ENCODE data around the gene S100A16.
"Not testable (repeated sequence)": the region's sequence is repeated elsewhere in the genome, so short reads cannot be mapped to it uniquely, and the experiment has no call there.

S100A16 gene

DNA sequence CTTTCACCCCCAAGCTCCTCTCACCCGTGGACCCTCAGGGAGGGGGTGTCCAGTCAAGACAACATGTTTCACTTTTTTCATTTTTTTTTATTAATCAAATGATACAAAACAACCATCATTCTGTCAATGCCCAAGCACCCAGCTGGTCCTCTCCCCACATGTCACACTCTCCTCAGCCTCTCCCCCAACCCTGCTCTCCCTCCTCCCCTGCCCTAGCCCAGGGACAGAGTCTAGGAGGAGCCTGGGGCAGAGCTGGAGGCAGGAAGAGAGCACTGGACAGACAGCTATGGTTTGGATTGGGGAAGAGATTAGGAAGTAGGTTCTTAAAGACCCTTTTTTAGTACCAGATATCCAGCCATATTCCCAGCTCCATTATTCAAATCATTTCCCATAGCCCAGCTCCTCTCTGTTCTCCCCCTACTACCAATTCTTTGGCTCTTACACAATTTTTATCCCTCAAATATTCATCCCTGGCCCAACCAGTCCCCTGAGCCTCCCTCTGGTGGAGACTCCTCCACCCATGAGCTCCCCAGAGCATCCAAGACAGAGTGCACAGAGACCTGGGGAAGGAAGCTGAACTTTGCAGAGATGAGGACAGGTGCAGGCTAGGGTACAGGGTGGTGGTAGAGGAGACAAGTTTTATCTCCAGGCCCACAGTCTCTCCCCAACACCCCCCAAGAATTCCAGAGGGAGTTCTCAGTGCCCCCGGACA lies 1.4 kb upstream of the S100A16 start:
- no peak for DNase-seq

DNA sequence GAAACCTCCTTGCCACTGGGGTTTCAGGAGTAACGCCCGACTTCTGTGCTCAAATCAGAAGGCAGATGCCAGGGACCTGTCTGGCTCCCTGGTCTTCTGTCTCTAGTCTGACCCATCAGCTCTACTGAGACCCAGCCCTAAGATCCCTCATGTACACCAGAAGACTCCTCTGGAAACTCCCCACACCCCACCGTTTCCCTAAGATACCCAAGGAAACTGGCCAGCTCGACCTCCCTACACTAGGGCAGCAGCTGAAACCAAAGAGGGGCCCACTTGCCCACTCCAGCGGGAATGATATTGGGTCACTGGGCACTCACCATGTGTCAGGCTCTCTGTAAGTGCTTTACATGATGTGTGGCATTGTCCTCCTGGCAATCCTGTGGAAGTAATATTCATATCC lies 469 bp upstream of the S100A16 start:
- no peak for DNase-seq

DNA sequence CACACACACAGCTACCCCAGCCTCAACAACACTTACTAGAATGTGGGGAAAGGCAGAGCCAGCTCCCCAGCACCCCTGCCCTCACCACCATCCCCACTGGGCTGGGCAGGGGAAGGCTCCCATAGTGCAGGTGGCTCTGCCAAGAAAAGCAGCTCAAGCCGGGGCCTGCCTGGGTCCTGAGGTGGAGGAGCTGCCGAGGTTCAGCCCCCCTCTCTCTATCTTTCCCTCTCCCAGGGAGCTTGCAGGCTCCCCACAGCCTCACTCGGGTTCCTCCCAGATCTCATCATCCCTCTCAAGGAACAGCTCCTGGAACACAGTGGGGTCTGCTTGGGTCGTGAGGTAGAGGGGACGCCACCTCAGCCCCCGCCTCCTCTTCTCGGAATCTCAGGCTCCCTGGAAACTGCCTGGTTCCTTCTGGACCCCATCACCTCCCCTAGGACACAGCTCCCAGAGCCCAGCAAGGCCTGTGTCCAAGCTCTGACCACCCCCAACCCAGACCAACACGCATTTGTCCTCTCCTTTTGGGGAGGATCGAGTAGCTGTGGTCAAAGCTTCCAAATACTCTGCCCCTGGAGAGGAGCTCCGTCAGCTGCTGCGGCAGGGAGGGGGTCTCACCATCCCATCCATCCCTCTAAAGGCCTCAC lies 704 bp downstream of the S100A16 start:
- no peak for DNase-seq

DNA sequence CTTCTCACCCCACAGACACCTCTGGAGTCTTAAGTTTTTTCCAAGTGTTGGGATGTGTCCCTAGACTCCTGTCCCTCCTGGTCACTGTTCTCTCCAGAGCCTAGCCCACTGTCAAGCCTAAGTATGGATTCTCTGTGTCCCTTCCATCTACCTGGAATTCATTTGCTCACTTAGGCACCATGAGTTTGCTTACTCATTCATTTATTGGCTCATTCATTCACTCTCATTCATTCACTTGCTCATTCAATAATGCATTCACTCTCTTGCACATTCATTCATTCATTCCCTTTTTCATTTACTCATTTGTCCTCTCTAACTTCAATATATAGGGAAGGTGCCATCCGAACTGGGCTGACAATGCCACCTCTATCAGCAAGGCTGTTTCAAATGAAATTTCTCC lies 1.6 kb downstream of the S100A16 start:
- DNase-seq = no peak

DNA sequence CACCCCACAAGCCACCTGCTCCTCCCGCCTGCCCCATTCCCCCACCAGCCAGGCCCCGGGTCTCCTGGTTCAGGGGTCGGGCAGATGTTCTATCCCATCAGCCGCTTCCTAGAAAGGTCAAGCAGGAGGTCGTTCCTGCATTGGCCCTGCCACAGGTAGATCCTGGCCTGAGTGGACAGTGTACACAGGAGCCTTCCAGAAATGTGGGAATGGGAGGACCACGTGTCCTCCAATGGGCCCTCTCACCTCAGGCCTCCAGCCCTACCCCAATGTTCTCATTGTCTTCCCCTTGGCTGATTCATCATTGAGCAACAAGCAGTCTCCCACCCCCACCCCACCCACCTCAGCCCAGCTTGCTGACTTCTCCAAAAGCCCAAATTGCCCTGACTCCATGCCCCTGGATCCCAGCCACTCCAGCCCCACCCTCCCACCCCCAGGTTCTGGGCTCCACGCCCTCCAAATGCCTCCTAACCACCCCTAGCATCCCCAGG lies 2.1 kb downstream of the S100A16 start:
- DNase-seq = no peak

DNA sequence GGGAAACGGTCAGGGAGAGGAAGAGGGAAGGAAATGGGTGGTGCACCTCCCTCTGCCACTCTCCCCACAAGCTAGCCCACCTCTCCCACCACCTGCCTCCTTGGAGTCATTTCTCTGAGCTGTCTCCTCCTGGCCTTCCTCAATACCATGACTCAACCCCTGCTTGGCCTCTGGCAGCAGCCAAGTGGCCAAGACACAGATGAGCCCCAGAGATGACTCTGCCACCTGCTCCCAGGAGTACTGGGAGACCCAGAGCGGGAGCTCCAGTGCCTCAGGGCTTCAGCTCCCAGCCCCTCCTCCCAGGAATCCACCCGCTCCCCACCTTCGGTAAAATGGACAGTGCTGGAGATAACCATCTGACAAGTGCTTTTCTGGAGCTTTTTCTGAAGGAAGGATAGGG lies 2.6 kb downstream of the S100A16 start:
- DNase-seq = no peak

DNA sequence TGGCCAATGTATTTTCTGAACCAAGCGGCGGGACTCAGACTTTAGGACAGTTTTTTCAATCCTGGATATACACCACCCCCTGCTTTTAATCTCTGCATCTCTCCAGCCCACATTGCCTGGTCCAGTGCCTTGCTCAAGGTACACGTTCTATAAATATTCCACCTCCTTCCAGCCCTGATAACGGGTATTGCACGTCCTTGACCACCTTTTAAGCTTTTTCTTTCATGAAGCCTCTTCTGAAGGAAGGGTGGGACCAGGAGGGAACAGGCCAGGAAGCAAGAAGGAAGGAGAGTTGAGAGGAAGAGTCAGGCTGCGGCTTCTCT lies 3.4 kb downstream of the S100A16 start:
- DNase-seq = no peak

DNA sequence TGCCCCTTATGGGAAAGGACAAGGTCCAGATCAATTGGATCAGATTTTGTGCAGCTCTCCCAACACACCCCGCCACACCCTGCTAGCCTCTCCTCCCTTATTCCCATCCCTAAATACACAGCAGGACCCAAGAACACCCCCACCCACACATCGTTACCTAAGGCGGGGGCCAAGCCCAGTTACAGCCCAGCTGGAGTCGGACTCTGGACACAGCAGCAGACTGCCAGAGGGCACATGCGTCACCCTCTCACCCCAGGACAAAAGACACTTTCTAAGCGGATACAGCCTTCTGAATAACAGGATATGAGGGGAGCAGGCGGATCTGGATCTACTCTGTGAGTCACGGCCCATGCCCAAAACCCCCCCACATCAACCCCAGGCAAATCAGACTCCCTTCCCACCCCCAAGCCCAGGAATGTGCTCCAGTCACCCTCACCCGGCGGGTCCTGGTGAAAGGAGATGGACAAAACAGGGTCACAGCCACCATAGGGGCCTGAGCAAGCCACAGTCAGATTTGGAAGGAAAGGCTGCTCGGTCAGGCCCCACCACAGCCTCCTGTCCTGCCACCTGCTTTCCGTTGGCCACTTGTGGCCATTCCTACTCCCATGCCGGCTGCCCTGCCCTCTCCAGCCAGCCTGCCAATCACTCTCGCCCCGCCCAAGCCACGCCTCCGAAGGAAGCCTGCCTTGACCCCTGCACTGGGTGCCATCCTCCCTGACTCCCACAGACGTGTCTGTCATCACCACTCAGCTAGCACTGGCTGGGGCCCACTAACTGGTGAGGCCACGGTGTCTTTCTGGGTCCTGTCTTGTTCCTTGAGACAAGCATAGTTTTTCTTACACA lies 4.0 kb downstream of the S100A16 start:
- DNase-seq = no peak

DNA sequence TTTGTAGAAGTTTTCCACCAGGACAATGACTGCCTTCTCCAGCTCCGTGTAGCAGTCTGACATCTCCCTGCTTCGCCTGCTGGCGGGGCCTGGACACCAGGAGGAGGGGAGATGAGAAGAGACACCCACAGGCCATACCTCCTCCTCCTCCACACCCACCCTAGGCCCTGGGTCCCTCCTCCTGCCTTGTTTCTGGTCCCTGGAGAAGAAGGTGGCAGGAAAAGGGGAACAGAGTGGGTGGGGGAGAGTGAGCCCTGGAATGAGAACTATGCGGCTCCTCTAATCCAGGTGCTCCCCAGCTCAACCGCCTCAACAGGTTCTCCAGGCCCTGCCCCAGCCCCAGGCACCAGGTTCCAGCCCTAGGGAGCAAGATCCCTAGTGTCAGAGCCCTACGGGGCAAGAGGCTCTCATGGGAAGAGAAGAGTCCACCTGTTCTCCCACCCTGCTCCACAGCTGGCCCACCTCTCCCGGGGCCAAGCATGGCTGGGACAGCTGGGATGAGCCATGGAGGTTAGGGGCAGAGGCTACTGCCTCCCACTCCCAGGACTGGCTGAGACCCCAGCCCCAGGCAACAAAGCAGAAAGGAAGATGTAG lies 4.8 kb downstream of the S100A16 start:
- DNase-seq = no peak

DNA sequence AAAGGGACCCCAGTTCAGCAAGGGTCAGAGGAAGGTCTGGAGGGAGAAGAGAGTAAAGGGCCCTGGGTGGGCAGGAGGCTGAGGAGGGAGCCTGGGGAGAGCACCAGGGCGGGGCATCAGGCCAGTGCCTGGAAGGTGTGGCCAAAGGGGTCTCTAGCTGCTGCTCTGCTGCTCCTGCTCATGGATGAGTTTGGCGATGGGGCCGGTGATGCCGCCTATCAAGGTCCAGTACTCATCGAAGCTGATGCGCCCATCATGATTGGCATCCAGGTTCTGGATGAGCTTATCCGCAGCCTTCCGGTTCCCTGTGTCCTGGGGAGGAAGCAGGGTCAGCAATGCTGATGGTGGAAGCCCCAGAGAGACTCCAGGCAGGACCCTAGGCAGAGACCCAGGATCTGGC lies 5.6 kb downstream of the S100A16 start:
- no peak for DNase-seq

DNA sequence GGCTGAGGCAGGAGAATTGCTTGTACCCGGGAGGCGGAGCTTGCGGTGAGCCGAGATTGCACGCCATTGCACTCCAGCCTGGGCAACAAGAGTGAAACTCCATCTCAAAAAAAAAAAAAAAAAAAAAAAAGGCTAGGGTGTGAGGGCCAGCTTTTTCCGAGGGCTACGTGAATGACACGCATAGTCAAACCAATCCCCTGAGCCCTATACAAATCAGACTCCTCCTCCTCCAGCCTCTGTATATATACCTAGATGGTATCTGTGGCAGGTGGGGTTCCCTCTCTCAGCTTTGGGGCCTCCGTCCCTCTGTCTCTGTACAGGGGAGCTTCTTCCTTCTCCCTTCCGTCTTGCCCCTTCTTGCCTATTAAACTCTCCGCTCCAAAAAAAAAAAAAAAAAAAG lies 6.7 kb downstream of the S100A16 start:
- no peak for DNase-seq

DNA sequence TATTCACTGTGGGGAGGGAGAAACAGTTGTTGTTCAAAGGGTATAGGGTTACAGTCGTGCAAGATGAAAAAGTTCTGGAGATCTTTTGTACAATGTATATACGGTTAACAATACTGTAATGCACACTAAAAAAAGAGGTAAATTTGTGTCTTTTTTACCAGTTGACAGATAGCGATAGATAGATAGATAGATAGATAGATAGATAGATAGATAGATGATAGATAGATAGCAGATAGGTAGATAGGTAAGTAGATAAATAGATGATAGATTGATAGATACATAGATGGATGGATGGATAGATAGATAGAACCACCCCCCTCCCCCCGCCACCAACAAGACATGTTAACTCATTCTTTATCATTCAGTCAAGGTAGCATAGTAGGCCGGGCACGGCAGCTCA lies 10.2 kb downstream of the S100A16 start:
- no peak for DNase-seq

DNA sequence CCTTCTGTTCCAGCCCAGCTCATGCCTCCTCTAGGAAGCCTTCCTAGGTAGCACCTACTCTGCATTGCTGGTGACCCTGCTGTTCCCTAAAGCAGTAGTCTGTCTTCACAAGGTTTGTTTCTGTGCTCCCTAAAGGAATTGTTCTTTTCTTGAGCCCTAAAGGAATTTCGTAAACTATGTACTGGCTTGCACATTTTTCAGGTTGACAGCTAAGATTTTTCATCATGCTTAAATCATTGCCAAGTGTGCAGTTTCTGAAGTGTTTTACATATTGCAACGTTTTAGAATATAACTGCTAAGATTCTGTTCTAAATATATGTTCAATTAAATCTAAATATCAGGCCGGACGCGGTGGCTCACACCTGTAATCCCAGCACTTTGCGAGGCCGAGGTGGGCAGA lies 13.1 kb downstream of the S100A16 start:
- no peak for DNase-seq

DNA sequence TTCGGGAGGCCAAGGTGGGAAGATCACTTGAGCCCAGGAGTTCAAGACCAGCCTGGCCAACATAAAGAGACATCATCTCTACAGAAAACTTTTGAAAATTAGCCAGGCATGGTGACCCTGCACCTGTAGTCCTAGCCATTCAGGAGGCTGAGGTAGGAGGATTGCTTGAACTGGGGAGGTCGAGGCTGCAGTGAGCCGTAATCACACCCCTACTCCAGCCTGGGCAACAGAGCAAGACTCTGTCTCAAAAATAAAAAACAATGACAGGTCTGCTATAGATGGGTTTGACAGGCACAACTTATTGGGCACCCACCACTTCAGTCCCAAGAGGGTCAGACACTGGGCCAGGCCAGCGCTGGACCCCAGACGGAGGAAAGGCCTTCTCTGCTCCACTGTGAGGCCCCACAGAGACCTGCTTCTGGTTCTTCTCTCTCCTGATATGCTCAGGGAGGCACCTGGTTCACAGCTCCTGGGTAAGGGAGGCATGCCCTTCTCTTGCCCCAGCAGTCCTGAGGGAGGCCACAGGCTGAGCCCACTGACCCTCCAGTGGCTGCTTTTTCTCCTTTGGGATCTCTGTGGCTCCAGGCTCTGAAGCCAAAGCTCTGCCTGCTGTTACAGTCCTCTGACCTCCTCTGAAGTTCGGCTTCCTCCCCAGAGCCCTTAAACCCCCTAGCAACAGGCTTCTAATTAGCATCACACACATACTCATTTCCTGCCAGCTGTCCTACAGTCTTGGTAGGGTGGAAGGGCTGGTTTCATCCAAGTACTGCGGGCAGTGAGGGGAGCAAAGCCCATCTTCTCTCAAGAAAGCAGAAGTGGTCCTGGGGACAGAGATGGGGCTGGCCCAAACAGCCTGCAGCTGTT lies 14.4 kb downstream of the S100A16 start:
- peak; percentile 16 for DNase-seq

DNA sequence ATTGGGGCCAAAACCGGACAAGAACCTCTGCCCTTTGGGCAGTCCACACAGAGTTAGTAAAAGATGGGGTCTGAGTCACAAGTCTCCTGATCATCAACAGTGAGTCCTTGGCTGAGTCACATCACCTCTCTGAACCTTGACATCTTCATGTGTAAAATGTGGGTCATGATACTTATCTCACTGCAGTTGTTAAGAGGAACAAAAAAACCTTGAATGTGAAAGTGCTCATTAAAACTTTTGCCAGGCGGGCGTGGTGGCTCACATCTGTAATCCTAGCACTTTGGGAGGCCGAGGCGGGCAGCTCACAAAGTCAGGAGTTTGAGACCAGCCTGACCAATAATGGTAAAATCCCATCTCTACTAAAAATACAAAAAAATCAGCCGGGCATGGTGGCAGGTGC lies 15.7 kb downstream of the S100A16 start:
- DNase-seq = peak; percentile 21

DNA sequence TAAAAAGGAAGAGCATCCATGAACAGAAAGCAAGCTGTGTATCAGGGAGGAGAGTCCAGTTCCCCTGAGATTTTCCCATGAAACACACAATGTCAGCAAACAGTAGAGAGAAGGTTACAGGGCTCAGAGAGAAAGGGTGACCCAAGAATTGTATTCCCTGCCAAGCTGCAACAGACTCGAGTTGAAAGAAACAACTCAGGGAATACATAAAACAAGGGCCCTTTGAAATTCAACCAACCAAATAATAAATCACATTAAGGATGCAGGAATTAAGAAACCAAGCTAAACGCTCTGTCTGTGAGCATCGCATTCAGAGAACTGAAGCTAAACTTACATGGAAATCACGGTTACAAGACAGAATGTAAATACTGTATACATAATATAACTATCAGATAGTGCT lies 20.2 kb downstream of the S100A16 start:
- no peak for DNase-seq

DNA sequence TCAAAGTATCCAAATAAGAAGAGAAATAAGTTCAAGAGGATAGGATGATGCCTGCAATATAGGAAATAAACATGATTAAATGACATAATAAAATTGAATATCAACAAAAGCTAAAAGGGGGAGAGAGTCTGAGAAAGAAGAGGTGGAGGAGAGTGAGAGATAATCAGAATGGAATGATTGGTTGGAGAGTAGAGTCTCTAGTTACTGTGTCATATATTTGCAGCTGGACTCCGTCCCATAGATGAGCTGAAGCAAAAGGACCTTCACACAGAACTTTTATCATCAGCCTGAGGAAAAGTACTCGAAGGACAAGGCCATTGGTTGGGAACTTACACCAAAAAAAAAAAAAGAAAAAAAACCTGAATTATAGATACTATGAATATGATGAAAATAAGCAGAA lies 24.5 kb downstream of the S100A16 start:
- DNase-seq = no peak

DNA sequence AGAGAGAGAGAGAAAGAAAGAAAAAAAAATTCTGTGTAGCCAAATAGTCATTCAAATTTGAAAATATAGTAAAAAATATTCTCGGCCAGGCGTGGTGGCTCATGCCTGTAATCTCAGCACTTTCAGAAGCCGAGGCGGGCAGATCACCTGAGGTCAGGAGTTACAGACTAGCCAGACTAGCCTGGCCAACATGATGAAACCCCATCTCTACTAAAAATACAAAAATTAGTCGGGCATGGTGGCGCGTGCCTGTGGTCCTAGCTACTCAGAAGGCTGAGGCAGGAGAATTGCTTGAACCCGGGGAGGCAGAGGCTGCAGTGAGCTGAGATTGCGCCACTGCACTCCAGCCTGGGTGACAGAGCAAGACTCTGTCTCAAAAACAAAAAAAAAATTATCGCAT lies 24.9 kb downstream of the S100A16 start:
- DNase-seq = not testable (repeated sequence)

DNA sequence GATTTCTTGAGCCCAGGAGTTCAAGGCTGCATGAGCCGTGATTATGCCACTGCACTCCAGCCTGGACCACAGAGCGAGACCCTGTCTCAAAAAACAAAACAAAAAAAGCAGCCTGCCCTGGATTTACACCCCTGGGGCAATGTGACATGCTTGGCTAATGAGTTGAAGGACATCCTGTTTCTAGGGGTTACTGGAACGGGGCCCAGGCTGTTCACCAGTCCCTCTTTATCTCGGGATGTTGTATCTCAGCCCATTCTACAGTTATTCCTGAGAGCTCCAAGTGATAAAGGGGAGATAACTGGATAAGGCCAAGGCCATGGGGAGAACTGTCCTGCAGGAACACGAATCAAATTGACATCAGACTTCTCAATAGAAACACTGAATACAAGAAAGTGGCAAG lies 25.6 kb downstream of the S100A16 start:
- no peak for DNase-seq

DNA sequence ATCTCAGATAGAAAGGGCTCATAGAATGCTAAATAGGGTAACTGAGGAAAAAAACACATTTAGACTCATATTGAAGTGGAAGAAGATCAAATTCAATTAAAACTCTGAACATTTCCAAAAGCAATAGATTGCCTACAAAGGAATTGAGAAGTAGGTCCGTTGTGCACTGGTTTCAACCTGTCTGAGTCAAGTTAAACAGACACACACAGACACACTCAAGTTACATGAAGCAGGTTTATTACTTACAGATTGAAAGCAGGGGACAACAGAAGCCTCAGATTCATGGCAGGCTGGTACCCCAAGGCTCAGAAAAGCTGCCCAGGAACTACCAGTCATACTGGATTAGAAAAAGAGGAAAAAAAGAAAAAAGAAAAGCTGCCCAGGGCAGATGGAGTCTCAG lies 26.6 kb downstream of the S100A16 start:
- no peak for DNase-seq

DNA sequence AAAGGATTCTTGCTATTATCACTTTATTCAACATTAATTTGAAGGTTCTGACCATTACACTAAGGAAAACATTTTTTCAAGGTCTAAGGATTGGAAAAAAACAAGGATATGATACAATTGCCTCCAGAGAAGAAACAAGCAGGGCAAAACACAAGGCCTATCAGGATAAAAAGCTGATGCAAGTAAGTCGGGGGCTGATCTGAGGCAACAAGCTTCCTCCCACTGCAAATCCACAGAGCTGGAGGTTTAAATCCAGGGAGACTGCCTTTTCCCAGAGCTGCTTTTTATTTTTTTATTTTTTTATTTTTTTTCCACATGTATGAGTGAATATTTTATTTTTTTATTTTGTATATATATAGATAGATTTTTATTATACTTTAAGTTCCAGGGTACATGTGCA lies 27.9 kb downstream of the S100A16 start:
- no peak for DNase-seq

DNA sequence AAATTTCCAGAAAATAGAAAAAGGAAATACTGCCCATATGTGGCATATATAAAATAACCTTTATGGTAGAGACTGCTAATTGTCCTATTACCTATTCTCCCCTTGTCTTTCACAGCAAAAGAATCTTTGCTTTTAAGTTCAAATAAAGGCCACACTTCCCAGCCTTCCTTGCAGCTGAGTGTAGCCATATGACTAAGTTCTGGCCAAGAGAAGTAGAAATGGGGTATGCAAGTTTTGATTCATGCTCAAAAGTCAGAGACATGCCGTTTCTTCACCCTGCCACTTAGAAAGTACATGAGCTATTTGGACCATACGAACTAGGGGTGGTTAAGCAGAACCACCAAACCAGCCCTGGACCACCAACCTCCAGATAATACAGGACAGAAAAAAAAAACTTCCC lies 29.0 kb downstream of the S100A16 start:
- no peak for DNase-seq

DNA sequence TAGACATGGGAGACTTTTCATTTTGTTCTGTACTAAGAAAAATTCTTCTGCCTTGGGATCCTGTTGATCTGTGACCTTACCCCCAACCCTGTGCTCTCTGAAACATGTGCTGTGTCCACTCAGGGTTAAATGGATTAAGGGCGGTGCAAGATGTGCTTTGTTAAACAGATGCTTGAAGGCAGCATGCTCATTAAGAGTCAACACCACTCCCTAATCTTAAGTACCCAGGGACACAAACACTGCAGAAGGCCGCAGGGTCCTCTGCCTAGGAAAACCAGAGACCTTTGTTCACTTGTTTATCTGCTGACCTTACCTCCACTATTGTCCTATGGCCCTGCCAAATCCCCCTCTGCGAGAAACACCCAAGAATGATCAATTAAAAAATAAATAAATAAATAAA lies 29.4 kb downstream of the S100A16 start:
- not testable (repeated sequence) for DNase-seq

All from CD4-positive, alpha-beta T cell treated with Interleukin-4 for 4 hours (primary cell).